RWPE2 (cell line): ENCODE data around the gene ALDH16A1.

Source experiments
- ATAC-seq: fragments of 200-7000 bp; cut with Tn5 transposase; 3 replicates; pipeline ENCODE4 v1.9.1; 2021; ENCODE audit warnings: low read depth
- DNase-seq: peaks from one replicate; pipeline ENCODE4 v3.0.0-alpha.2; 2020; ENCODE audit warnings: low spot score
- H3K27ac ChIP-seq: fragments of 450-650 bp; 2 replicates; pipeline ENCODE4 v1.5.1; 2017; ENCODE audit warnings: mild to moderate bottlenecking; ENCODE audit not compliant: poor library complexity, severe bottlenecking
- H3K27me3 ChIP-seq: fragments of 250-450 bp; sonication (Bioruptor Pico); 2 replicates; pipeline ENCODE4 v1.5.1; 2021; ENCODE audit warnings: mild to moderate bottlenecking, moderate library complexity; ENCODE audit not compliant: insufficient read depth, poor library complexity, severe bottlenecking
- H3K36me3 ChIP-seq: fragments of 250-450 bp; sonication (Bioruptor Pico); 2 replicates; pipeline ENCODE4 v1.5.1; 2020; ENCODE audit warnings: low read depth, mild to moderate bottlenecking, moderate library complexity
- H3K4me1 ChIP-seq: fragments of 250-450 bp; sonication (Bioruptor Pico); 2 replicates; pipeline ENCODE4 v1.5.1; 2021; ENCODE audit warnings: mild to moderate bottlenecking, moderate library complexity; ENCODE audit not compliant: insufficient read depth, poor library complexity, severe bottlenecking
- H3K4me3 ChIP-seq: fragments of 250-450 bp; sonication (Bioruptor Pico); 2 replicates; pipeline ENCODE4 v1.5.1; 2021; ENCODE audit warnings: mild to moderate bottlenecking, moderate library complexity; ENCODE audit not compliant: severe bottlenecking
- H3K9me3 ChIP-seq: fragments of 250-450 bp; sonication (Bioruptor Pico); 2 replicates; pipeline ENCODE4 v1.5.1; 2021; ENCODE audit warnings: mild to moderate bottlenecking, moderate library complexity; ENCODE audit not compliant: severe bottlenecking
- TF ChIP-seq, protein P1 (sequence below): fragments of 450-650 bp; IDR thresholded peaks from one replicate; pipeline ENCODE4 v1.5.1; 2017; ENCODE audit warnings: mild to moderate bottlenecking, moderate library complexity; ENCODE audit not compliant: poor library complexity, severe bottlenecking

The ALDH16A1 gene

DNA sequence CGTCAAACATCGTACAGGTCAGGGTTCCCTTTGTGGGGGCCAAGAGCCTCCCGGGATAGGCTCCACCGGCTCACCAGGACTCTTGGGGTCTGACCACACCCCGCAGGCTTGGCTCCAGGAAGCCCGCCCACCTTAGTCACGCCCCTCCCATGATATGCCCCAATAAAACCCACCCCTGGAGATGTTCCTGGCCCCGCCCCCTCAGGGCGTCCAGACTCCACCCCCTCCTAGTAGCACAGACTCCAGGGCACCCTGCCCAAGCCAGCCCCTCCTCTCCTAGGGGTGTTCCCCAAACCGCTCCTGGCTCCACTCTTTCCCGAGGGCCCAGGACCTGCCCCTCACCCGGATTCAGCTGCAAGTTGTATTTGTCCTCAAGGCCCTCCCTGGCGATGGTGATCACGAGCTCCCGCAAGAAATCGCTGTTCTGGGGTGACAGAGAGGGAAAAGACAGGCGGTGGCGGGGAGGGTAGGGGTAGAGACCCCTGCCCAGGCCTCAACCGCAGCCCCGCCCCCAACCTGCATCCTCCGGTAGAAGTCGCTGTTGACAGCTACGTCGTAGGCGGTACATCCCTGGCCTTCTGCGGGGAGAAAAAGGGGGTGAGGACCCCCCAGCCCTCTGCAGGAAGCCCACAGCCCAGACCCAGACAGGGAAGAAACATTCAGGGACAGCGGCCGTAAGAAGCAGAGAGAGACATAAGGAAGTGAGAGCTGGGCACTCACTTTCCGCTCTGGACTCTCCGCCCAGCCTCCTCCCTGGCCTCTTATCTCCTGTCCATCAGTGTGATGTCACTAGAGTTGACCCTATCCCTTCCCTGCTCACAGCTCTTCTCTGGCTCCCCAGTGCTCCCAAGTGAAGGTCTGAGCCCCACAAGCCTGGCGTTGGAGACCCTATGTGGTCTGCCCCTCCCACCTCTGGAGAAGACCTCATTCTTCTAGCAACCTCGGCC is 5.3 kb upstream of the ALDH16A1 start:
- H3K4me1 ChIP-seq, result no peaks in the 10 kb centered on the region
- H3K4me3 ChIP-seq, result no peak overlapping the region
- DNase-seq, result no peak
- H3K36me3 ChIP-seq, result peaks cover 24% of the 10 kb centered on the region
- H3K9me3 ChIP-seq, result no peaks in the 10 kb centered on the region
- H3K27ac ChIP-seq, result no peak overlapping the region
- H3K27me3 ChIP-seq, result no peaks in the 10 kb centered on the region
- TF ChIP-seq, protein P1, sequence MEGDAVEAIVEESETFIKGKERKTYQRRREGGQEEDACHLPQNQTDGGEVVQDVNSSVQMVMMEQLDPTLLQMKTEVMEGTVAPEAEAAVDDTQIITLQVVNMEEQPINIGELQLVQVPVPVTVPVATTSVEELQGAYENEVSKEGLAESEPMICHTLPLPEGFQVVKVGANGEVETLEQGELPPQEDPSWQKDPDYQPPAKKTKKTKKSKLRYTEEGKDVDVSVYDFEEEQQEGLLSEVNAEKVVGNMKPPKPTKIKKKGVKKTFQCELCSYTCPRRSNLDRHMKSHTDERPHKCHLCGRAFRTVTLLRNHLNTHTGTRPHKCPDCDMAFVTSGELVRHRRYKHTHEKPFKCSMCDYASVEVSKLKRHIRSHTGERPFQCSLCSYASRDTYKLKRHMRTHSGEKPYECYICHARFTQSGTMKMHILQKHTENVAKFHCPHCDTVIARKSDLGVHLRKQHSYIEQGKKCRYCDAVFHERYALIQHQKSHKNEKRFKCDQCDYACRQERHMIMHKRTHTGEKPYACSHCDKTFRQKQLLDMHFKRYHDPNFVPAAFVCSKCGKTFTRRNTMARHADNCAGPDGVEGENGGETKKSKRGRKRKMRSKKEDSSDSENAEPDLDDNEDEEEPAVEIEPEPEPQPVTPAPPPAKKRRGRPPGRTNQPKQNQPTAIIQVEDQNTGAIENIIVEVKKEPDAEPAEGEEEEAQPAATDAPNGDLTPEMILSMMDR, result no peak
- ATAC-seq, result no peak

DNA sequence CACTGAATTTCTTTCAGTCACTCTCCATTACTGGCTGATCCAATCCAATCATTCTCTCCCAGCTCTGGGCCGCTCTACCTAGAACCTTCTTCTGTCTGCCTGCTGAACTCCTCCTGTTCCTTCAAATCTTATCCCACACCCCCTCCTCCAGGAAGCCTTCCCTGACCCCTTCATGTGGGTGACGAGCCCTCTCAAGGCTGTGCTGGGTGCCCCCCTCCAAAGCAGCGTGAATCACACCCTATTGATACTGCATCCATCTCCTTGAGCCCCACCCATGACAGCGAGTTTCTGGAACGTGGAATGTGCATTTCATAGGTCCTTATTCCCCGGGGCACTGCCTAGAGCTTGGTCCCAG is 4.6 kb upstream of the ALDH16A1 start:
- ATAC-seq, result no peak
- H3K4me3 ChIP-seq, result no peak overlapping the region
- H3K9me3 ChIP-seq, result no peaks in the 10 kb centered on the region
- H3K27me3 ChIP-seq, result no peaks in the 10 kb centered on the region
- TF ChIP-seq, protein P1, result no peak
- H3K36me3 ChIP-seq, result peaks cover 24% of the 10 kb centered on the region
- no peak overlapping the region for H3K27ac ChIP-seq
- no peaks in the 10 kb centered on the region for H3K4me1 ChIP-seq
- no peak for DNase-seq

DNA sequence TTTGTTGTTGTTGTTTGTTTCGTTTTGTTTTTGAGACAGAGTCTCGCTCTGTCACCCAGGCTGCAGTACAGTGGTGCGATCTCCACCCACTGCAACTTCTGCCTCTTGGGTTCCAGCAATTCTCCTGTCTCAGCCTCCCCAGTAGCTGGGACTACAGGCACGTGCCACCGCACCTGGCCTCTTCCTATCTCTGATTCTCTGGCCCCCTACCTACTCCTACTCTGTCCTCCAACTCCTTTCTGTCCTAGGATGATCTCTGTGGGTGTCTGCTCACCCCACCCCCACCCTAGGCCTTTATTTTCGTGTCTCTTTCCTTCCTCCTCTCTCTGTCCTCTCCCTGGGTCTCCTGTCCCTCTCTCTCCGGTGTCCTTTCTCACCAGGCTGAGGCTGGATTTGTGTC is 2.6 kb upstream of the ALDH16A1 start:
- Histone ChIP-seq H3K27me3 (no peaks in the 10 kb centered on the region), H3K27ac (peak overlapping the region; percentile 81), H3K4me1 (peaks cover 6% of the 10 kb centered on the region), H3K4me3 (peak overlapping the region; percentile 76), H3K9me3 (no peaks in the 10 kb centered on the region), H3K36me3 (peaks cover 30% of the 10 kb centered on the region)
- TF ChIP-seq, protein P1, result no peak
- no peak for DNase-seq
- ATAC-seq, result no peak

DNA sequence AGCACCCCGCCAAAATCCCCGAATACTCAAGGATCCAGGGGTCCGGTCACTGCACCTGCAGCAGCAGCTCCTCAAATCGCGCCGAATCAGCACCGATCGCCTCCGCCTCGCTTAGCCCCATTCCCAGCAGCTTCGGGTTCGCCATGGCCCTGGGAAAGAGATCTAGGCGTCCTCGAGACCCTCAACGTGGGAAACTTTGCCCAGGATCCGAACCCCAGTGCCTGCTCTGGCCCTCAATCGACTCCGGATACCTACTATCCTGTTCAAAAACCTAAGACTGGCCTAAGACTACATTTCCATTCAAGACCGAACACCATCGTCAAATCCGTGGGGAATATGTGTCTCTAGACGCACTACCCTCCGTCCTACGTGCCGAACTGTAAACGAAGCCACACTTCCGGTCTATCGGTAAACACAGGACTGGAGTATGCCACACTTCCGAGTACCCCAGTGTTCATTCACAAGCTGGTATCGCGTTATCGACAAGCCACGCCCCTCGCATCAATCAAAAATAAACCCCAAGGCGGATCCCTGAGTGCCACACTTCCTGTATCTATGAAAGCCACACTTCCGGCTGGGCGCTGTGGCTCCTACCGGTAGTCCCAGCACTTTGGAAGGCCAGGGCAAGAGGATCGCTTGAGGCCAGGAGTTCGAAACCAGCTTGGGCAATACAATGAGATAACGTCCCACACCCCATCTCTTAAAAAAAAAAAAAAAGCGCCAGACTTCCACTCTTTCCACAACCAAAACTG is 1.4 kb upstream of the ALDH16A1 start, which contains the start of gene PIH1D1:
Gene PIH1D1, minus strand, starts transcription at position 385 of the 752 bp plus-strand sequence. Its CDS starts 240 bp downstream, at position 145.
- H3K9me3 ChIP-seq, result no peaks in the 10 kb centered on the region
- ATAC-seq, result peak; percentile 74
- H3K36me3 ChIP-seq, result peaks cover 28% of the 10 kb centered on the region
- TF ChIP-seq, protein P1, result peak; percentile 3
- DNase-seq, result peak; percentile 97
- peaks cover 6% of the 10 kb centered on the region for H3K4me1 ChIP-seq
- peak within 1 kb of the TSS; percentile 76 for H3K4me3 ChIP-seq
- H3K27ac ChIP-seq, result peak within 1 kb of the TSS; percentile 81
- no peaks in the 10 kb centered on the region for H3K27me3 ChIP-seq
